ENCODE measurements around the gene HOXA10. TPM values are rescaled to one million over a fixed set of nuclear protein-coding genes. Genes with fewer than 3 reads are reported as not detected.
A peak's percentile ranks its signal among the peaks of the same experiment; 100 is the strongest.

The HOXA10 gene
- total RNA-seq, 1 experiment from 2014 or later = not detected

DNA sequence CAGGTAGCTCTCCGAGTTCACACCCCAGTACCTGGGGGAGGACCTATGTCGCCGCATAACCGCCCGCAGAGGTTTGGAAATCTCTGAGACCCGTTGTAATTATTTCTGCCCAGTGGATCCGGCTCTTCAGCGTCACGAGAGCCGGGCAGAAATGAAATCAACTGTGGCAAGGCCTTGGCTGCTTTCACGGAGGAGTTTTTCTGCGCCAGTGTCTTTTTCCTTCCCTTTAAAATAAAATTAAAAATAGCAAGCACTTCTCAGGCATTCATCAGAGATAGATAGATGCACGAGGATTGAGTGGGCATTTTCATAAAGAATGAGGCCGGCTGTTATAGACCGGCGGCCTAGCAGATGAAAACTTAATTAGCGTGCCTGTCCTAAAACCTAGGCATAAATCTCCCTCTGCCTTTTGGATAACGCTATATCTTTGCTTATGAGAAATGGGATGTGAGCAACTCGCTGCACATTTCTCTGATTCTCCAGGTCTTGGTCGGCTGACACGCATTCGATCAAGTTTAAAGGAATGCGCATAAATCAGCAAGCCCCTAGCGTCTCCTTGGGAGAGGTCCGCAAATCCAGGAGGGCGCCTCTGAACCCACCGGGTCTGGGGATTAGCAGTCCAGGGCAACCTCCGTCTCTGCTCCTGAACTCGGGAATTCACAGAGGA, 19.3 kb upstream of the HOXA10 start:
- Histone ChIP-seq H3K9me3 (ENCODE audit: control insufficient read depth, low read depth, low read length) (no peaks in the 10 kb centered on the region), H2BK12ac (ENCODE audit: insufficient read length, low read depth, low read length) (no peak overlapping the region), H3T11ph (ENCODE audit: low read length) (no peak overlapping the region), H3K4me1 (ENCODE audit: insufficient read depth, low read length) (no peaks in the 10 kb centered on the region), H2BK15ac (ENCODE audit: low read depth, low read length) (no peak overlapping the region), H4K8ac (replicated peaks; ENCODE audit: insufficient read length, low read depth, low read length) (no peak overlapping the region), H3K56ac (ENCODE audit: insufficient read length, low read depth, low read length) (no peak overlapping the region), H3K14ac (ENCODE audit: insufficient read depth, low read length) (no peak overlapping the region), H2BK5ac (ENCODE audit: insufficient read length, low read length) (no peak overlapping the region), H3K79me2 (ENCODE audit: insufficient read depth, low read length) (no peaks in the 10 kb centered on the region), H3K27ac (ENCODE audit: insufficient read length, low read depth, low read length) (no peak overlapping the region), H2AK5ac (ENCODE audit: insufficient read length, low read length) (no peak overlapping the region), H4K91ac (ENCODE audit: insufficient read length, low read depth, low read length) (no peak overlapping the region), H3K79me1 (ENCODE audit: insufficient read depth, low read depth, low read length, poor library complexity, severe bottlenecking) (no peaks in the 10 kb centered on the region), H3K27me3 (ENCODE audit: insufficient read depth, low read length) (peaks cover 92% of the 10 kb centered on the region), H3K4ac (ENCODE audit: low read depth, low read length) (no peak overlapping the region), H2BK20ac (ENCODE audit: low read depth, low read length, poor library complexity, severe bottlenecking) (no peak overlapping the region), H3K23me2 (ENCODE audit: insufficient read length, low read depth, low read length, poor library complexity, severe bottlenecking) (no peaks in the 10 kb centered on the region), H4K5ac (ENCODE audit: insufficient read length, low read depth, low read length) (no peak overlapping the region), H3K23ac (ENCODE audit: insufficient read length, low read depth, low read length) (no peak overlapping the region), H2AFZ (ENCODE audit: low read length) (no peak overlapping the region), H3K9ac (ENCODE audit: extremely low read depth, insufficient read length, low read length) (no peak overlapping the region), H3K18ac (ENCODE audit: insufficient read length, low read depth, low read length) (no peak overlapping the region), H4K20me1 (ENCODE audit: control insufficient read depth, insufficient read depth, insufficient read length) (no peaks in the 10 kb centered on the region), H3K4me2 (ENCODE audit: insufficient read depth, insufficient read length, low read length) (no peak overlapping the region), H2BK120ac (ENCODE audit: low read depth, low read length, poor library complexity, severe bottlenecking) (no peak overlapping the region)
- Mint-ChIP-seq H3K36me3 (ENCODE audit: insufficient read depth in 1 of 3, low read depth in 3 of 3) (no peaks in the 10 kb centered on the region; a peak in 1 of 7 replicates), H3K4me3 (no peak overlapping the region), H3K4me1 (peaks cover 3 to 10% of the 10 kb centered on the region in 2 experiments), H3K27me3 (ENCODE audit: low read depth) (peaks cover 100% of the 10 kb centered on the region), H3K27ac (no peak overlapping the region), H3K9me3 (peaks cover 3 to 14% of the 10 kb centered on the region in 2 experiments; a peak in 2 of 5 replicates)
- peak; percentile 43 for DNase-seq
- WGBS (ENCODE audit: extremely low coverage, insufficient read length, low lambda C conversion rate) = no CpG with 5 or more reads among the region's 29 CpGs
- TF ChIP-seq, protein P1, sequence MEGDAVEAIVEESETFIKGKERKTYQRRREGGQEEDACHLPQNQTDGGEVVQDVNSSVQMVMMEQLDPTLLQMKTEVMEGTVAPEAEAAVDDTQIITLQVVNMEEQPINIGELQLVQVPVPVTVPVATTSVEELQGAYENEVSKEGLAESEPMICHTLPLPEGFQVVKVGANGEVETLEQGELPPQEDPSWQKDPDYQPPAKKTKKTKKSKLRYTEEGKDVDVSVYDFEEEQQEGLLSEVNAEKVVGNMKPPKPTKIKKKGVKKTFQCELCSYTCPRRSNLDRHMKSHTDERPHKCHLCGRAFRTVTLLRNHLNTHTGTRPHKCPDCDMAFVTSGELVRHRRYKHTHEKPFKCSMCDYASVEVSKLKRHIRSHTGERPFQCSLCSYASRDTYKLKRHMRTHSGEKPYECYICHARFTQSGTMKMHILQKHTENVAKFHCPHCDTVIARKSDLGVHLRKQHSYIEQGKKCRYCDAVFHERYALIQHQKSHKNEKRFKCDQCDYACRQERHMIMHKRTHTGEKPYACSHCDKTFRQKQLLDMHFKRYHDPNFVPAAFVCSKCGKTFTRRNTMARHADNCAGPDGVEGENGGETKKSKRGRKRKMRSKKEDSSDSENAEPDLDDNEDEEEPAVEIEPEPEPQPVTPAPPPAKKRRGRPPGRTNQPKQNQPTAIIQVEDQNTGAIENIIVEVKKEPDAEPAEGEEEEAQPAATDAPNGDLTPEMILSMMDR (conservative IDR thresholded peaks at IDR 0.05) = no peak
